Measurements from ENCODE around the gene APLP1. TPM values are rescaled to one million over a fixed set of nuclear protein-coding genes. Genes with fewer than 3 reads are reported as not detected.

The APLP1 gene
- total RNA-seq, 1 experiment from 2014 or later: 14.9 TPM

DNA sequence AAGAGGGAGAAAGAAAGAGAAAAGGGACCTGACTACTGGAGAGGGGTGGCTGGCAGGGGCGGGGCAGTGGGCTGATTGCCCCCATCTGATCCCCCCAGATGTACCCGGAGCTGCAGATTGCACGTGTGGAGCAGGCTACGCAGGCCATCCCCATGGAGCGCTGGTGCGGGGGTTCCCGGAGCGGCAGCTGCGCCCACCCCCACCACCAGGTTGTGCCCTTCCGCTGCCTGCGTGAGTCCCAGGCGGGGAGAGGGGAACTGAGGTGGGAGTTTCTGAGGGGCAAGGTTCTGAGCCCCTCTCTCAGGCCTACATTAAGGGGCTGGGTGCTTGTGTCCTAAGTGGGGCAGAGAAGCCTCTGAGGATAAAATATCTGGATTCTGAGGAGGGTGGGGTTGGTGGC is 2.4 kb downstream of the APLP1 start:
- no TSS peak for BruUV-seq (replicated peaks)
- Histone ChIP-seq H3K27ac (ENCODE audit: low read depth, low read length, poor library complexity, severe bottlenecking) (no peak overlapping the region), H3K9me3 (ENCODE audit: low read depth, low read length, poor library complexity, severe bottlenecking) (no peaks in the 10 kb centered on the region), H3K36me3 (ENCODE audit: insufficient read depth, low read length, poor library complexity, severe bottlenecking) (no peaks in the 10 kb centered on the region), H3K4me1 (ENCODE audit: insufficient read depth, low read length, poor library complexity, severe bottlenecking) (peaks cover 11% of the 10 kb centered on the region), H3K27me3 (replicated peaks; ENCODE audit: insufficient read depth, low read depth, low read length, poor library complexity) (no peaks in the 10 kb centered on the region), H3K4me3 (ENCODE audit: low read depth, low read length, poor library complexity, severe bottlenecking) (no peak overlapping the region)
- ChIA-PET CTCF (no interaction called here), POLR2A (ENCODE audit: low non-redundant PET) (no interaction called here)
- DNase-seq (ENCODE audit: low spot score): no peak
- no peak for TF ChIP-seq EZH2 (IDR thresholded peaks at IDR 0.05; ENCODE audit: borderline replicate concordance, low read depth, low read length, poor library complexity, severe bottlenecking)
- TF ChIP-seq, protein P1, sequence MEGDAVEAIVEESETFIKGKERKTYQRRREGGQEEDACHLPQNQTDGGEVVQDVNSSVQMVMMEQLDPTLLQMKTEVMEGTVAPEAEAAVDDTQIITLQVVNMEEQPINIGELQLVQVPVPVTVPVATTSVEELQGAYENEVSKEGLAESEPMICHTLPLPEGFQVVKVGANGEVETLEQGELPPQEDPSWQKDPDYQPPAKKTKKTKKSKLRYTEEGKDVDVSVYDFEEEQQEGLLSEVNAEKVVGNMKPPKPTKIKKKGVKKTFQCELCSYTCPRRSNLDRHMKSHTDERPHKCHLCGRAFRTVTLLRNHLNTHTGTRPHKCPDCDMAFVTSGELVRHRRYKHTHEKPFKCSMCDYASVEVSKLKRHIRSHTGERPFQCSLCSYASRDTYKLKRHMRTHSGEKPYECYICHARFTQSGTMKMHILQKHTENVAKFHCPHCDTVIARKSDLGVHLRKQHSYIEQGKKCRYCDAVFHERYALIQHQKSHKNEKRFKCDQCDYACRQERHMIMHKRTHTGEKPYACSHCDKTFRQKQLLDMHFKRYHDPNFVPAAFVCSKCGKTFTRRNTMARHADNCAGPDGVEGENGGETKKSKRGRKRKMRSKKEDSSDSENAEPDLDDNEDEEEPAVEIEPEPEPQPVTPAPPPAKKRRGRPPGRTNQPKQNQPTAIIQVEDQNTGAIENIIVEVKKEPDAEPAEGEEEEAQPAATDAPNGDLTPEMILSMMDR (conservative IDR thresholded peaks at IDR 0.05; ENCODE audit: low read depth, low read length): no peak
- intact Hi-C loops (cut with micrococcal nuclease; ENCODE audit: unreplicated experiment): no loop called here

GRCh38 chr19:35871611-35872010 is 3.2 kb downstream of the APLP1 start:
- Histone ChIP-seq H3K9me3 (ENCODE audit: low read depth, low read length, poor library complexity, severe bottlenecking) (no peaks in the 10 kb centered on the region), H3K4me3 (ENCODE audit: low read depth, low read length, poor library complexity, severe bottlenecking) (no peak overlapping the region), H3K4me1 (ENCODE audit: insufficient read depth, low read length, poor library complexity, severe bottlenecking) (peaks cover 11% of the 10 kb centered on the region), H3K27me3 (replicated peaks; ENCODE audit: insufficient read depth, low read depth, low read length, poor library complexity) (no peaks in the 10 kb centered on the region), H3K36me3 (ENCODE audit: insufficient read depth, low read length, poor library complexity, severe bottlenecking) (no peaks in the 10 kb centered on the region), H3K27ac (ENCODE audit: low read depth, low read length, poor library complexity, severe bottlenecking) (no peak overlapping the region)
- TF ChIP-seq EZH2 (IDR thresholded peaks at IDR 0.05; ENCODE audit: borderline replicate concordance, low read depth, low read length, poor library complexity, severe bottlenecking): no peak
- TF ChIP-seq, protein P1 (conservative IDR thresholded peaks at IDR 0.05; ENCODE audit: low read depth, low read length): no peak
- intact Hi-C loops (cut with micrococcal nuclease; ENCODE audit: unreplicated experiment): no loop called here
- BruUV-seq (replicated peaks): no TSS peak
- DNase-seq (ENCODE audit: low spot score): no peak
- ChIA-PET POLR2A (ENCODE audit: low non-redundant PET) (no interaction called here), CTCF (no interaction called here)

GRCh38 chr19:35872180-35872579 is 3.8 kb downstream of the APLP1 start:
- Histone ChIP-seq H3K27ac (ENCODE audit: low read depth, low read length, poor library complexity, severe bottlenecking) (no peak overlapping the region), H3K4me3 (ENCODE audit: low read depth, low read length, poor library complexity, severe bottlenecking) (no peak overlapping the region), H3K4me1 (ENCODE audit: insufficient read depth, low read length, poor library complexity, severe bottlenecking) (peaks cover 11% of the 10 kb centered on the region), H3K36me3 (ENCODE audit: insufficient read depth, low read length, poor library complexity, severe bottlenecking) (no peaks in the 10 kb centered on the region), H3K9me3 (ENCODE audit: low read depth, low read length, poor library complexity, severe bottlenecking) (no peaks in the 10 kb centered on the region), H3K27me3 (replicated peaks; ENCODE audit: insufficient read depth, low read depth, low read length, poor library complexity) (no peaks in the 10 kb centered on the region)
- POLR2A ChIA-PET (ENCODE audit: low non-redundant PET): no interaction called here
- peak; percentile 28 for DNase-seq (ENCODE audit: low spot score)
- TF ChIP-seq, protein P1 (conservative IDR thresholded peaks at IDR 0.05; ENCODE audit: low read depth, low read length): no peak
- TF ChIP-seq EZH2 (IDR thresholded peaks at IDR 0.05; ENCODE audit: borderline replicate concordance, low read depth, low read length, poor library complexity, severe bottlenecking): no peak
- CTCF ChIA-PET: no interaction called here
- no TSS peak for BruUV-seq (replicated peaks)
- intact Hi-C loops (cut with micrococcal nuclease; ENCODE audit: unreplicated experiment): no loop called here
